HCT116 (cell line): ENCODE data around the gene MMEL1. TPM values are rescaled to one million over a fixed set of nuclear protein-coding genes. Genes with fewer than 3 reads are reported as not detected.

Source experiments
- ATAC-seq: fragments of 200-7000 bp; cut with Tn5 transposase; 2 replicates; pipeline ENCODE4 v1.9.1; 2020; ENCODE audit warnings: mild to moderate bottlenecking, moderate library complexity
- BruUV-seq: library from RNA; stranded (reverse); fragments of 400-500 nt; replicated peaks from 2 replicates; lab custom pipeline; 2021; lab: Mats Ljungman, UMichigan
- CTCF ChIA-PET: fragments of 300-600 bp; sonication (Branson Sonifier 250); formaldehyde crosslinking; loops from one replicate; lab custom pipeline; 2021; ENCODE audit warnings: antibody characterized with exemption; lab: Charles Lee
- POLR2A ChIA-PET: fragments of 300-600, 350-600 bp; sonication (Branson Sonifier 250); formaldehyde crosslinking; loops from one replicate; lab custom pipeline; 2021; ENCODE audit warnings: antibody characterized with exemption; lab: Charles Lee
- RAD21 ChIA-PET, 2 experiments: fragments of 300-600 bp; sonication (Branson Sonifier 250); formaldehyde crosslinking; loops; one replicate each; lab custom pipeline; 2023; ENCODE audit warnings: low total read pairs in 2 of 2; ENCODE audit not compliant: uncharacterized antibody in 2 of 2, unreplicated experiment in 2 of 2, low non-redundant PET in 1 of 2; lab: Charles Lee
- DNase-seq: peaks from one replicate; pipeline ENCODE4 v3.0.0-alpha.2; 2010; ENCODE audit warnings: low read depth, low spot score
- H2AFZ ChIP-seq: fragments of 200-600 bp; shearing (Covaris generic), sonication (generic); 2 replicates; pipeline ENCODE4 v1.6.1; 2017; ENCODE audit warnings: low read depth, mixed run types, mixed read lengths, antibody characterized with exemption, low read length; ENCODE audit not compliant: poor library complexity, severe bottlenecking
- H3K27ac ChIP-seq: 2 replicates; pipeline ENCODE4 v1.5.1; 2012; ENCODE audit warnings: low read depth, low read length
- H3K27me3 ChIP-seq: fragments of 200-600 bp; sonication (generic); 2 replicates; pipeline ENCODE4 v1.6.1; 2016; ENCODE audit warnings: mixed run types, low read length, mixed read lengths; ENCODE audit not compliant: insufficient read depth
- H3K36me3 ChIP-seq, 2 experiments: fragments of 200-500 bp in 1 of 2; fragments of 200-600 bp in 1 of 2; sonication (Bioruptor generic) in 1 of 2; sonication (generic) in 1 of 2; 2 replicates each; pipeline versions ENCODE4 v1.5.1 to v1.6.1; 2014 to 2016; ENCODE audit warnings: low read length in 2 of 2, inconsistent platforms in 1 of 2, mixed read lengths in 1 of 2, mixed run types in 1 of 2; ENCODE audit not compliant: insufficient read depth in 2 of 2, control insufficient read depth in 1 of 2
- H3K4me1 ChIP-seq, 2 experiments: fragments of 200-600 bp in 1 of 2; sonication (generic) in 1 of 2; 2 replicates each; pipeline versions ENCODE4 v1.5.1 to v1.6.1; 2012 to 2017; ENCODE audit warnings: low read length in 2 of 2, inconsistent platforms in 1 of 2, mild to moderate bottlenecking in 1 of 2, mixed read lengths in 1 of 2, mixed run types in 1 of 2, moderate library complexity in 1 of 2; ENCODE audit not compliant: insufficient read depth in 2 of 2, control insufficient read depth in 1 of 2
- H3K4me2 ChIP-seq: fragments of 200-600 bp; sonication (generic); 2 replicates; pipeline ENCODE4 v1.6.1; 2017; ENCODE audit warnings: mixed run types, low read length, mixed read lengths
- H3K4me3 ChIP-seq, 2 experiments: fragments of 200-600 bp in 1 of 2; sonication (generic) in 1 of 2; replicated peaks in 1 of 2; 2 replicates each; pipeline ENCODE4 v1.5.1; 2011 to 2016; ENCODE audit warnings: low read length in 2 of 2, control low read depth in 1 of 2, low read depth in 1 of 2, mild to moderate bottlenecking in 1 of 2, mixed read lengths in 1 of 2, mixed run types in 1 of 2
- H3K79me2 ChIP-seq: fragments of 200-600 bp; sonication (generic); 2 replicates; pipeline ENCODE4 v1.6.1; 2017; ENCODE audit warnings: mild to moderate bottlenecking, mixed run types, low read length, moderate library complexity, mixed read lengths; ENCODE audit not compliant: insufficient read depth
- H3K9ac ChIP-seq: fragments of 200-600 bp; sonication (generic); 2 replicates; pipeline ENCODE4 v1.6.1; 2016; ENCODE audit warnings: low read length, mixed read lengths
- H3K9me2 ChIP-seq: fragments of 200-600 bp; sonication (generic), shearing (Covaris generic); 2 replicates; pipeline ENCODE4 v1.6.1; 2017; ENCODE audit warnings: mixed run types, mild to moderate bottlenecking, moderate library complexity; ENCODE audit not compliant: insufficient read depth
- H3K9me3 ChIP-seq, 2 experiments: fragments of 200-500 bp in 1 of 2; fragments of 200-600 bp in 1 of 2; sonication (Bioruptor generic) in 1 of 2; sonication (generic) in 1 of 2; 2 replicates each; pipeline ENCODE4 v1.6.1; 2014 to 2017; ENCODE audit warnings: low read length in 2 of 2, mixed read lengths in 2 of 2, inconsistent platforms in 1 of 2, low read depth in 1 of 2, mild to moderate bottlenecking in 1 of 2, mixed run types in 1 of 2, moderate library complexity in 1 of 2; ENCODE audit not compliant: control insufficient read depth in 1 of 2, insufficient read depth in 1 of 2
- H4K20me1 ChIP-seq: fragments of 200-600 bp; sonication (generic), shearing (Covaris generic); 2 replicates; pipeline ENCODE4 v1.6.1; 2017; ENCODE audit warnings: mixed run types, mild to moderate bottlenecking, moderate library complexity; ENCODE audit not compliant: insufficient read depth
- ATF3 ChIP-seq: IDR thresholded peaks from 2 replicates; pipeline ENCODE4 v1.6.1; 2012
- CBX3 ChIP-seq: IDR thresholded peaks from 2 replicates; pipeline ENCODE4 v1.6.1; 2012; ENCODE audit warnings: low read depth
- ELF1 ChIP-seq: IDR thresholded peaks from 2 replicates; pipeline ENCODE4 v1.6.1; 2012; ENCODE audit warnings: low read depth, borderline replicate concordance
- EZH2 ChIP-seq: fragments of 200-600 bp; sonication (generic); IDR thresholded peaks from 2 replicates; pipeline ENCODE4 v1.6.1; 2017; ENCODE audit warnings: antibody characterized with exemption, mixed run types
- FOSL1 ChIP-seq: IDR thresholded peaks from 2 replicates; pipeline ENCODE4 v1.6.1; 2012; ENCODE audit warnings: low read depth
- JUND ChIP-seq: IDR thresholded peaks from 2 replicates; pipeline ENCODE4 v1.6.1; 2012
- MAX ChIP-seq: IDR thresholded peaks from 2 replicates; pipeline ENCODE4 v1.6.1; 2012
- POLR2AphosphoS5 ChIP-seq: IDR thresholded peaks from 2 replicates; pipeline ENCODE4 v1.6.1; 2011; ENCODE audit warnings: mild to moderate bottlenecking, low read depth, low read length, moderate library complexity
- RAD21 ChIP-seq: IDR thresholded peaks from 2 replicates; pipeline ENCODE4 v1.6.1; 2012; ENCODE audit warnings: low read depth, mild to moderate bottlenecking
- REST ChIP-seq: IDR thresholded peaks from 2 replicates; pipeline ENCODE4 v1.6.1; 2012; ENCODE audit warnings: low read depth
- SIN3A ChIP-seq: IDR thresholded peaks from 2 replicates; pipeline ENCODE4 v1.6.1; 2012; ENCODE audit warnings: low read depth
- SP1 ChIP-seq: IDR thresholded peaks from 2 replicates; pipeline ENCODE4 v1.6.1; 2012; ENCODE audit warnings: low read depth
- SRF ChIP-seq: IDR thresholded peaks from 2 replicates; pipeline ENCODE4 v1.6.1; 2012; ENCODE audit warnings: low read depth
- TCF7L2 ChIP-seq: IDR thresholded peaks from 2 replicates; pipeline ENCODE4 v1.7.0; 2011; ENCODE audit warnings: borderline replicate concordance, inconsistent platforms; ENCODE audit not compliant: insufficient read depth, insufficient read length; ENCODE audit errors: extremely low read depth
- YY1 ChIP-seq: IDR thresholded peaks from 2 replicates; pipeline ENCODE4 v1.6.1; 2011; ENCODE audit warnings: low read length, low read depth, moderate library complexity, mild to moderate bottlenecking; ENCODE audit not compliant: insufficient replicate concordance; ENCODE audit errors: extremely low read depth
- ZFX ChIP-seq: fragments of 450-650 bp; IDR thresholded peaks from 2 replicates; pipeline ENCODE4 v1.6.1; 2017
- intact Hi-C: fragments of 100-400 bp; cut with micrococcal nuclease; formaldehyde crosslinking; loops from 2 replicates; pipeline ENCODE4 v1.10.0; 2022
- total RNA-seq: library from RNA; stranded (reverse); gene quantifications from one replicate; pipeline ENCODE4 v1.2.1, GENCODE V29; 2021; ENCODE audit not compliant: unreplicated experiment
- TF ChIP-seq, protein P1 (sequence below), 3 experiments: fragments of 200-600 bp in 1 of 3; sonication (generic) in 1 of 3; IDR thresholded peaks in 2 of 3; conservative IDR thresholded peaks in 1 of 3; 2 replicates each; pipeline ENCODE4 v1.5.1; 2012 to 2017; ENCODE audit warnings: low read depth in 2 of 3, low read length in 2 of 3, antibody characterized with exemption in 1 of 3, borderline replicate concordance in 1 of 3, control low read depth in 1 of 3, mild to moderate bottlenecking in 1 of 3, mixed read lengths in 1 of 3, mixed run types in 1 of 3, moderate library complexity in 1 of 3; ENCODE audit not compliant: insufficient read depth in 1 of 3

The MMEL1 gene
- total RNA-seq, 1 experiment from 2014 or later: 2.7 TPM

DNA sequence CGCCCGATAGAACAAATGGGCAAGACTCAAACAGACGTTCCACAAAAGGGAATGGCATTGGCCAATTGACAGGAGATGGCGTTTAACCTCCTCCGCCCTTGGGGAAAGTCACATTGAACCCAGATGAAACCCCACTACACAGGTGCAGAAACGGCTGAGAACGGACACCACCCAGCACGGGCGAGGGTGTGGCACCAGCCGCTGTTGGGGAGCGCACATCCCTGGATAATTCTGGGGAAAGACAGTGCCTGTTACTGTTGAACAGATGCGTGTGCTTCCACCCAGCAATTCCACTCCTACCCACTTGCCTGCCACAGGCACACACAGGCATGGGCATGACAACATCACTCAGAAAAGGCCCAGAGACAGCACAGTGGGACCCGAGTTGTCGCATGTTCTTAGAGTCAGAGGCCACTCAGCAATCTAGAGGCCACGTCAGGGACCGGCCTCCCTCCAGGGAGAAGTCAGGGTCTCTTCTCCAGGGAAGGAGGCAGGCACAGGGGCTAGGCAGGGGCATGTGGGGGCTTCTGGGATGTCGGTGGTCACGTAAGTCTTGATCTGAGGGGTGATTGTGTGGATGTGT is 31.0 kb downstream of the MMEL1 start:
- no peak for TF ChIP-seq ZFX
- TF ChIP-seq YY1: no peak
- no peak for TF ChIP-seq REST
- no peak for TF ChIP-seq MAX
- no peak for TF ChIP-seq JUND
- TF ChIP-seq POLR2AphosphoS5: no peak
- TF ChIP-seq SP1: no peak
- TF ChIP-seq EZH2: no peak
- no peak for TF ChIP-seq SRF
- TF ChIP-seq ATF3: no peak
- no peak for TF ChIP-seq ELF1
- TF ChIP-seq CBX3: no peak
- no peak for TF ChIP-seq RAD21
- no peak for TF ChIP-seq FOSL1
- TF ChIP-seq TCF7L2: no peak
- TF ChIP-seq, protein P1, sequence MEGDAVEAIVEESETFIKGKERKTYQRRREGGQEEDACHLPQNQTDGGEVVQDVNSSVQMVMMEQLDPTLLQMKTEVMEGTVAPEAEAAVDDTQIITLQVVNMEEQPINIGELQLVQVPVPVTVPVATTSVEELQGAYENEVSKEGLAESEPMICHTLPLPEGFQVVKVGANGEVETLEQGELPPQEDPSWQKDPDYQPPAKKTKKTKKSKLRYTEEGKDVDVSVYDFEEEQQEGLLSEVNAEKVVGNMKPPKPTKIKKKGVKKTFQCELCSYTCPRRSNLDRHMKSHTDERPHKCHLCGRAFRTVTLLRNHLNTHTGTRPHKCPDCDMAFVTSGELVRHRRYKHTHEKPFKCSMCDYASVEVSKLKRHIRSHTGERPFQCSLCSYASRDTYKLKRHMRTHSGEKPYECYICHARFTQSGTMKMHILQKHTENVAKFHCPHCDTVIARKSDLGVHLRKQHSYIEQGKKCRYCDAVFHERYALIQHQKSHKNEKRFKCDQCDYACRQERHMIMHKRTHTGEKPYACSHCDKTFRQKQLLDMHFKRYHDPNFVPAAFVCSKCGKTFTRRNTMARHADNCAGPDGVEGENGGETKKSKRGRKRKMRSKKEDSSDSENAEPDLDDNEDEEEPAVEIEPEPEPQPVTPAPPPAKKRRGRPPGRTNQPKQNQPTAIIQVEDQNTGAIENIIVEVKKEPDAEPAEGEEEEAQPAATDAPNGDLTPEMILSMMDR (IDR thresholded peaks at IDR 0.05 in 2 of 3, conservative IDR thresholded peaks at IDR 0.05 in 1 of 3; ENCODE audit: borderline replicate concordance in 1 of 3, insufficient read depth in 1 of 3, low read depth in 2 of 3, low read length in 2 of 3): no peak
- TF ChIP-seq SIN3A: no peak
- no peak overlapping the region for H3K27ac ChIP-seq
- H3K36me3 ChIP-seq: no peaks in the 10 kb centered on the region
- intact Hi-C loops: no loop called here
- no peak overlapping the region for H2AFZ ChIP-seq
- BruUV-seq: no TSS peak
- ChIA-PET CTCF (no interaction called here), POLR2A (no interaction called here), RAD21 (no interaction called here)
- DNase-seq (no peak), ATAC-seq (no peak)
- no peaks in the 10 kb centered on the region for H3K9me3 ChIP-seq
- no peaks in the 10 kb centered on the region for H3K79me2 ChIP-seq
- H3K9me2 ChIP-seq: no peaks in the 10 kb centered on the region
- H3K27me3 ChIP-seq: 0 out of 2 replicates have a peak, but pooled peaks cover 5% of the 10 kb centered on the region
- no peak overlapping the region for H3K4me3 ChIP-seq
- no peak overlapping the region for H3K9ac ChIP-seq
- no peaks in the 10 kb centered on the region for H3K4me1 ChIP-seq
- H3K4me2 ChIP-seq: no peak overlapping the region
- no peaks in the 10 kb centered on the region for H4K20me1 ChIP-seq
